ENCODE measurements around the gene CHRM2.

Gene CHRM2

DNA sequence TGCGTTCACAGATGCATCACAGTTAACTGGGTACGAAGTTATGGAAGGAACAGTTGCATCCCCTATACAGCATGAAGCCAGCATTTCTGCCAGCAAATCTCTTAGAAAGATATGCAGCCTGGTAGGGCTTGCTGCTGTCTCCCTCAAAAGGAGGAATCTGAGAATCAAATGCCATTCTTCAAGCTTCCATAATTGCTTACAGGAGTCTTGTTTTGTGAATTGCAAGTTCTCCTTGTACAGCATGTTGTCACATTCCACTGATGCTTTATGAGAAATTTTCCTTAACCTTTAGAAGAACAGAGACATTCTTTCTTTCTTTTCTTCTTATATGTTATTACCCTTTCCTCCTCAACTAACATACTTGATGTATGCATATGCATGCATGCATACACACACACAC, 134.6 kb downstream of the CHRM2 start:
- no peak for DNase-seq (ENCODE audit: low spot score in 2 of 2)
- in situ Hi-C loops (cut with MboI; ENCODE audit: low sequenced_read_pairs): no loop called here

DNA sequence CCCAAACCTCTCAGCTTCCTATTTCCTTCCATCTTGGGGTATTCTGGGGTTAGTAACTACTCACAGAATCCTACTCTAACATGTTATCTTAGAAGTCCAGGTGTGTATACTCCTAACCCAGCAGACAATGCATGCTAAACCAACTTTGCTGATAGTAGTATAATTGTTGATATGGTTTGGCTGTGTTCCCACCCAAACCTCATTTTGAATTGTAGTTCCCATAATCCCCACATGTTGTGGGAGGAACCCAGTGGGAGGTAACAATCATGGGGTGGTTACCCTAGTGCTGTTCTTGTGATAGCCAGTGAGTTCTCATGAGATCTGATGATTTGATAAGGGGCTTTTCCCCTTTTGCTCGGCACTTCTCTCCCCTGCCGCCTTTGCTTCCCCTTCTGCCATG, 135.1 kb downstream of the CHRM2 start:
- H3K4me3 ChIP-seq: no peak overlapping the region
- H3K27me3 ChIP-seq (ENCODE audit: low read depth): no peaks in the 10 kb centered on the region
- H3K36me3 ChIP-seq (replicated peaks): no peaks in the 10 kb centered on the region
- H3K4me1 ChIP-seq: no peaks in the 10 kb centered on the region; the same call in 1 of the 2 replicates
- no peak for DNase-seq (ENCODE audit: low spot score in 2 of 2)
- no peaks in the 10 kb centered on the region for H3K9me3 ChIP-seq
- in situ Hi-C loops (cut with MboI; ENCODE audit: low sequenced_read_pairs): no loop called here

More for the DNA sequence above, 134.6 kb downstream of the CHRM2 start:
- Histone ChIP-seq H3K27me3 (ENCODE audit: low read depth) (no peaks in the 10 kb centered on the region), H3K4me1 (no peaks in the 10 kb centered on the region; the same call in 1 of the 2 replicates), H3K9me3 (no peaks in the 10 kb centered on the region), H3K4me3 (no peak overlapping the region), H3K36me3 (replicated peaks) (no peaks in the 10 kb centered on the region)

DNA sequence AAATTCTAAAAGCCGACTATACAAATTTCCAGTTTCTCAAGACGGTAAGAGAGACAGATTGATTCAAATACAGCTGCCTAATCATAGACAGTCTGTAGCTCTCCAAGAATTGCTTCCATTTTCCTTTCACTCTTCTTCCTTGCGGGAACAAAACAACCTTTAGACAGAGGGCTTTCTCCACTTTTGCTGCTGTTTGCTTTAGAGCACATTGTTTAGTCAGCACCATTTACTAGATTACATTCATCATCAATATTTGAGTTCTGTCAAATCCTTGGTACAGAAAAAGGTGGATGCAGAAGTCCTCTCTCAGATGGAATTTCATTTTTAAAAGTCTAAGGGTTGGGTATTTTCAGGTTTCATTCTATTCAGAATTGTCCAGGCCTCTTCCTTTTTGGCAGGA, 137.4 kb downstream of the CHRM2 start:
- H3K27me3 ChIP-seq (ENCODE audit: low read depth): no peaks in the 10 kb centered on the region
- H3K36me3 ChIP-seq (replicated peaks): no peaks in the 10 kb centered on the region
- in situ Hi-C loops (cut with MboI; ENCODE audit: low sequenced_read_pairs): no loop called here
- no peak for DNase-seq (ENCODE audit: low spot score in 2 of 2)
- H3K4me3 ChIP-seq: no peak overlapping the region
- H3K4me1 ChIP-seq: no peaks in the 10 kb centered on the region; the same call in 1 of the 2 replicates
- H3K9me3 ChIP-seq: no peaks in the 10 kb centered on the region

DNA sequence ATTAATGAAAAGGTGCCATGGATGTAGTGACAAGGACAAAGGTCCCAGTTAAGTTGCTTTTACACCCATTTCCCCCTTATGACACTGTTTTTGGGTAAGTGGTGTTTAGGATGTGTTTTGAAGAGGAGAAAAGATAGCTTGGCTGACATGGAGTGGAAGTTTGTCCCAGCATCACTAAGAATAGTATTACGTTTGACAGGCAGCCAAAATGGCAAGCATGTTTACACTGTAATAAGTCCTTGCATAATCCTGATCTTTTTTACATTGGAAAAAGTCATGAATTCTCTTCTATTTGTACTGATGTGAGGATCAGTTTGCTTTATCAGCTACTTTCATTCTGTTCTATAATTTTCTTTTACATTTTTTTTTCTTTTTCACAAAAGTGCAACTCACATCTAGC, 137.8 kb downstream of the CHRM2 start:
- H3K4me1 ChIP-seq: no peaks in the 10 kb centered on the region
- no peak for DNase-seq (ENCODE audit: low spot score in 2 of 2)
- H3K36me3 ChIP-seq (replicated peaks): no peaks in the 10 kb centered on the region
- no peaks in the 10 kb centered on the region for H3K27me3 ChIP-seq (ENCODE audit: low read depth)
- in situ Hi-C loops (cut with MboI; ENCODE audit: low sequenced_read_pairs): no loop called here
- no peaks in the 10 kb centered on the region for H3K9me3 ChIP-seq
- H3K4me3 ChIP-seq: no peak overlapping the region

DNA sequence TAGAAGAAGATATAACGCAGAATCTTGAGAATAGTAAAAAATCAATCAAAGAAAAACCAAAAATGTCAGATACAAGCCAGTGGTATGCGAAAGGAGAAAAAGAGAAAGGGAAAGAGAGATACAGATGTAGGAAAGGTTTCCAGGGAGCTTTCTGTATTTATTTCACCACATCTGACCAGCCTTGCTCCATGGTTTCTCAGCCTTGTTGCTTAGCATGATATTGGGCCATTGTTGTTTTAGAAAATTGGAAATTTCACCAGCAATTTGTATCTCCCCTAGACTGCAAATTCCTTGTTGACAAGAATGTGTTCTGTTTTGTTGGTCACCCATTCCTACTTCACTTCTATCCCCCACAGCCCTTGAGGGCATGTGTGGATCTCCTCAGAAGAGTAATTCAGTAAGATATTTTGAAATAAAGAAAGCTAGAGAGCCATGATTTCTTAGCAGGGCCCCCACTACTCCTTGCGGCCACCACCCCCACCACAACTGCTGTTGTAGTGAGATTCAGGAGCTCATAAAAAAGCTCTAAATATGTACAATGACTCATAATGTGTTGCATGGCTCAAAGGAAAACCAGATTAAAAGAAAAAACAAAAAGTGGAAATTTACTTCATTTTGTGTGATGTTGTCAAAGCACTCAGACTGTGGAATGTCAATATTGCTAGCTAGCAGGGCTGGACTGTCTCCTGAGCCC, 138.7 kb downstream of the CHRM2 start:
- Histone ChIP-seq H3K4me3 (no peak overlapping the region), H3K9me3 (no peaks in the 10 kb centered on the region), H3K4me1 (no peaks in the 10 kb centered on the region), H3K27me3 (ENCODE audit: low read depth) (no peaks in the 10 kb centered on the region), H3K36me3 (replicated peaks) (no peaks in the 10 kb centered on the region)
- in situ Hi-C loops (cut with MboI; ENCODE audit: low sequenced_read_pairs): no loop called here
- DNase-seq (ENCODE audit: low spot score in 2 of 2): no peak

DNA sequence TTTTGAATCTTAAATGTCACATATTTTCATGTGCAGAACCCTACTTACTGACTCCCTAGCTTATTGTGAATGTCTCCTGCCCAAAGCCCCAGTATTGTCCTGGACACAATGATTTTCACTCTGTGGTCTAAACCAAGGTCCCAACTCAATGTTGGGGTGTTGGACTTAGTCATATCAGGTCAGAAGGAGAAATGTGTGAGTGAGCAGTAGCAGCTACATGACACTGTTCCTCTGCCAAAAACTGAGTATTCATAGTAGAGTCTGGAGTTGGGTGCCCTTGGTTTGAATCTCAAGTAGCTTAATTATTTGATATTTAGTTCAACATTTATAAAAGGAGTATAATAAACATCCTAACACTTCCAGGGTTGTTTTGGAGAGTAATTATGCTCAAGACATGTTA, 141.0 kb downstream of the CHRM2 start:
- in situ Hi-C loops (cut with MboI; ENCODE audit: low sequenced_read_pairs): no loop called here
- Histone ChIP-seq H3K9me3 (no peaks in the 10 kb centered on the region), H3K4me3 (no peak overlapping the region), H3K36me3 (replicated peaks) (no peaks in the 10 kb centered on the region), H3K27me3 (ENCODE audit: low read depth) (no peaks in the 10 kb centered on the region), H3K4me1 (no peaks in the 10 kb centered on the region)
- no peak for DNase-seq (ENCODE audit: low spot score in 2 of 2)

DNA sequence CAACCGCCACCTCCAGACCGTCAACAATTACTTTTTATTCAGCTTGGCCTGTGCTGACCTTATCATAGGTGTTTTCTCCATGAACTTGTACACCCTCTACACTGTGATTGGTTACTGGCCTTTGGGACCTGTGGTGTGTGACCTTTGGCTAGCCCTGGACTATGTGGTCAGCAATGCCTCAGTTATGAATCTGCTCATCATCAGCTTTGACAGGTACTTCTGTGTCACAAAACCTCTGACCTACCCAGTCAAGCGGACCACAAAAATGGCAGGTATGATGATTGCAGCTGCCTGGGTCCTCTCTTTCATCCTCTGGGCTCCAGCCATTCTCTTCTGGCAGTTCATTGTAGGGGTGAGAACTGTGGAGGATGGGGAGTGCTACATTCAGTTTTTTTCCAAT, 146.6 kb downstream of the CHRM2 start:
- Histone ChIP-seq H3K4me3 (no peak overlapping the region), H3K36me3 (replicated peaks) (no peaks in the 10 kb centered on the region), H3K27me3 (ENCODE audit: low read depth) (no peaks in the 10 kb centered on the region), H3K9me3 (no peaks in the 10 kb centered on the region), H3K4me1 (no peaks in the 10 kb centered on the region)
- no peak for DNase-seq (ENCODE audit: low spot score in 2 of 2)
- in situ Hi-C loops (cut with MboI; ENCODE audit: low sequenced_read_pairs): no loop called here

DNA sequence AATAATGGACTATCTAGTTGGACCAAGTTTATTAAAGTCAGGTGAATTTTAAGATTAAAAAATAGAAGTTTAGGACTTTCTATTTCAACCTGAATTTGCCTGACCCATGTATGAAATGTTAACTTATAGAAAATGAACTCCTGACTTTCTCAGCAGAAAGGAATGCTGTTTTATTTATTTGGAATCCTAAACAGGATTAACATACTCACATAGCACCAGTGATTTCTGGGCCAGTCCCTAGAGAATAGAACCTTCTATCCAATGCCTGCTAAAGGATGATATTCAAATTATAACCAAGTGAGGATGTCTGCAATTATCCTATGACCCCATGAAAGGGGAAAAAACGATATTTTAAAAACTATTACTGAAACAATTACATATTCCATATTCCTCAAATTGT, 148.8 kb downstream of the CHRM2 start:
- Histone ChIP-seq H3K36me3 (replicated peaks) (no peaks in the 10 kb centered on the region), H3K4me1 (no peaks in the 10 kb centered on the region), H3K27me3 (ENCODE audit: low read depth) (no peaks in the 10 kb centered on the region), H3K4me3 (no peak overlapping the region), H3K9me3 (no peaks in the 10 kb centered on the region)
- in situ Hi-C loops (cut with MboI; ENCODE audit: low sequenced_read_pairs): no loop called here
- DNase-seq (ENCODE audit: low spot score in 2 of 2): no peak

DNA sequence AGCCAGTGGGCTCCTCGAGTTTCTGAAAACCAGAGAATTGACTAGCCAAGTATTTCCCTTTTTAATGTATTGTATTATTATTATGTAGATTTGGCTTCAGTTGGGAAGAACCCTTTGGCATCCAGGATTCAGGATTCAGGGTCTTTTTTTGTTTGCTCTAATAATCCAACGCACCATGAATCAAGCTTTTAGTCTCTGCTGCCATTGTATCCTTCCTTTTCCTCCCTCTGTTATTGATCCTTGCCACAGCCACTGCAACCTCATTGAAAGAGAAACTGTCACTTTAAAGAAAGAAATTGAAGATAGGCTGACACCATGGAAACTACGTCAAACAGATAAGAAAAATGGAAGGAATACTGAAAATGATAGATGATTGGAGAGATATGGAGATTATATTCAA, 150.0 kb downstream of the CHRM2 start:
- no peaks in the 10 kb centered on the region for H3K27me3 ChIP-seq (ENCODE audit: low read depth)
- H3K9me3 ChIP-seq: no peaks in the 10 kb centered on the region
- no peaks in the 10 kb centered on the region for H3K4me1 ChIP-seq
- in situ Hi-C loops (cut with MboI; ENCODE audit: low sequenced_read_pairs): no loop called here
- no peaks in the 10 kb centered on the region for H3K36me3 ChIP-seq (replicated peaks)
- no peak overlapping the region for H3K4me3 ChIP-seq
- no peak for DNase-seq (ENCODE audit: low spot score in 2 of 2)

DNA sequence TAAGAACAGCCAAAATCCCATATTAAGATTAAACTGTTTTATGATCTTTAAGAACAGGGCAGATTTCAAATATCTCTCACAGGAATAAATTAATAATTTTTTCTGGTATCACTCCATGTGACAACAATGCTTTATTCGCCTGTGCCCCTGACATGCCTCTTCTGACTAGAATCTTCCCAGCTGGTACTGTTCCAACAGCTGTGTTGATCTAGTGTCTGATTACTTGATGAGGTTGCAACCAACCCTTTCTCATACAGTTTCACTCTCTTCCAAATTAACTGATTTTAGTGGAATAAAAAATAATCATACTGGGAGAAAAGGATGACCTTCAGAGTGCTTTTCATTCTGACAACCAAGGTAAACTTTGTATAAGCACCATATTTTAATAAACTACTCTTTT, 151.9 kb downstream of the CHRM2 start:
- DNase-seq (ENCODE audit: low spot score in 2 of 2): no peak
- Histone ChIP-seq H3K9me3 (no peaks in the 10 kb centered on the region), H3K4me3 (no peak overlapping the region), H3K4me1 (no peaks in the 10 kb centered on the region), H3K36me3 (replicated peaks) (no peaks in the 10 kb centered on the region), H3K27me3 (ENCODE audit: low read depth) (no peaks in the 10 kb centered on the region)
- in situ Hi-C loops (cut with MboI; ENCODE audit: low sequenced_read_pairs): no loop called here

DNA sequence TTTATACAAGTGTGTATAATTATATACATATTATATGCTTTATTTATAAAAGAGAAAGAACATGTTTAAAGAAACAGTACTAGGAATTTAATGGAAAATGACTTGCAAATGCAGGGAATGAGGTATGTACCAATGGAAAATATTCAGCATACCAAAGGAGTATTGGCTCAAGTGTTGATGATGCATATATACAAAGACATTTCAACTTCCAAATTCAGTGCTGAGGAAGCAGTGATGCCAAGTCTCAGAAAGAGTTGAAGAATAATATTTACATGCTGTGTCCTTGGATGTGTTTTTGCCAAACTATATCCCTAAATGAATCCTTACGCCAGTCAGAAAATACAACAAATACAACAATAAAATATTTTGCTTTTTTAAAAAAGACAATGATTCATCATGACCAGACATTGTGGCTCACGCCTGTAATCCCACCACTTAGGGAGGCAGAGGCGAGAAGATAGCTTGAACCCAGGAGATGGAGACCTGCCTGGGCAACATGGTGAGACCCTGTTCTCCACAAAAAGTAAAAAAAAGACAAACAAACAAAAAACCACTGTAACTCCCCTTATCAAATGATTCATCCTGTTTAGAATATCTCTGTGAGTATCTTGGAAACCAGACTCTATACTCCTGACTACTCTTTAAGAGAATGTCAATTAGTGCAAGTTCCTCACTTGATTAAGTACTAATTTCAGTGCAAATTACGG, 157.2 kb downstream of the CHRM2 start:
- Histone ChIP-seq H3K4me1 (no peaks in the 10 kb centered on the region), H3K9me3 (no peaks in the 10 kb centered on the region), H3K27me3 (ENCODE audit: low read depth) (no peaks in the 10 kb centered on the region), H3K4me3 (no peak overlapping the region), H3K36me3 (replicated peaks) (no peaks in the 10 kb centered on the region)
- no peak for DNase-seq (ENCODE audit: low spot score in 2 of 2)
- in situ Hi-C loops (cut with MboI; ENCODE audit: low sequenced_read_pairs): no loop called here

DNA sequence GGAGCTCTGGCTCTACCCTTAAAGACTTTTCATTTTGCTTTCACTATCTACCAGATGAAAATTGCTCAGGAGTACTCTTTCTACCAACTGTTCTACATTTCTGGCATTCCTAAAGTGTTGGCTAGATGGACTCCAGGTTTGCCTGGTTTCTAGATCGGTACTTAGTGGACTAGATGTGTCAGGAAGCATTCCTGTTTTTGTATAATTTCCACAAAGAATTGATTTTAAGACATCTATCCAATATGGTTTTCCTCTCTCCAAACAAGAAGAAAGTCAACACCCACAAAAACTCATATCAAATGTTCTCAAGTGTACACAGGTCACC, 157.7 kb downstream of the CHRM2 start:
- no peaks in the 10 kb centered on the region for H3K4me1 ChIP-seq
- no peaks in the 10 kb centered on the region for H3K36me3 ChIP-seq (replicated peaks)
- H3K9me3 ChIP-seq: no peaks in the 10 kb centered on the region
- in situ Hi-C loops (cut with MboI; ENCODE audit: low sequenced_read_pairs): no loop called here
- no peak overlapping the region for H3K4me3 ChIP-seq
- no peaks in the 10 kb centered on the region for H3K27me3 ChIP-seq (ENCODE audit: low read depth)
- no peak for DNase-seq (ENCODE audit: low spot score in 2 of 2)

DNA sequence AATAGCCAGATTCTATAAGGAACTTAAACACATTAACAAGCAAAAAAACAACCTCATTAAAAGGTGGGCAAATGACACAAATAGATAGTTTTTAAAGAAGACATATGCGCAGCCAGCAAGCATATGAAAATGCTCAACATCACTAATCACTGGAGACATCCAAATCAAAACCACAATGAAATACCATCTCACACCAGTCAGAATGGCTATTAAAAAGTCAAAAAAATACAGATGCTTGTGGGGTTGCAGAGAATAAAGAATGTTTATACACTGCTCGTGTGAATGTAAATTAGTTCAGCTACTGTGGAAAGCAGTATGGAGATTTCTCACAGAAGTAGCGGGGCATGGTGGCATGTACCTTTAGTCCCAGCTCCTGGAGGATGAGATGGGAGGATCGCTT, 164.0 kb downstream of the CHRM2 start:
- in situ Hi-C loops (cut with MboI; ENCODE audit: low sequenced_read_pairs): no loop called here

DNA sequence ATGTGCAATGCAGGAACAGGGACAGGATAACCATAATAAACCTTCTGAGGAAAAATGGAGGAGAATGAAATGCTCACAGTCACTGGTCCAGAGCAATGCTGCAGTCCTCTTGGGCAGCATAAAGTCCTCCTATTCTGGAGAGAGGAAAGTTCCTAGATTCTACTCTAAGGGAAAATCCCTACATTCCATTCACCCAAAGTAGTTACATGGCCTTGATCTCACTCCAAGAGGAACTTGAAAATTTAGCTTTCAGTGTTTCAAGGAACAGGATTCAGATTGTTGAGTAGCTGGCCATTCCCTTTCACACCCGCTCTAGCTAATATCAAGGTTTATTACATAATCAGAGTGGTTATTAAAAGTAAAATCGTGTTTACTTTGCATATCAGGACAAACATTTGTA, 168.3 kb downstream of the CHRM2 start:
- no peaks in the 10 kb centered on the region for H3K36me3 ChIP-seq (replicated peaks)
- H3K9me3 ChIP-seq: no peaks in the 10 kb centered on the region
- H3K27me3 ChIP-seq (ENCODE audit: low read depth): no peaks in the 10 kb centered on the region
- in situ Hi-C loops (cut with MboI; ENCODE audit: low sequenced_read_pairs): no loop called here
- H3K4me1 ChIP-seq: no peaks in the 10 kb centered on the region
- no peak overlapping the region for H3K4me3 ChIP-seq
- no peak for DNase-seq (ENCODE audit: low spot score in 2 of 2)

More for the DNA sequence above, 164.0 kb downstream of the CHRM2 start:
- Histone ChIP-seq H3K27me3 (ENCODE audit: low read depth) (no peaks in the 10 kb centered on the region), H3K4me1 (no peaks in the 10 kb centered on the region), H3K4me3 (no peak overlapping the region), H3K36me3 (replicated peaks) (no peaks in the 10 kb centered on the region), H3K9me3 (no peaks in the 10 kb centered on the region)
- DNase-seq (ENCODE audit: low spot score in 2 of 2): no peak

DNA sequence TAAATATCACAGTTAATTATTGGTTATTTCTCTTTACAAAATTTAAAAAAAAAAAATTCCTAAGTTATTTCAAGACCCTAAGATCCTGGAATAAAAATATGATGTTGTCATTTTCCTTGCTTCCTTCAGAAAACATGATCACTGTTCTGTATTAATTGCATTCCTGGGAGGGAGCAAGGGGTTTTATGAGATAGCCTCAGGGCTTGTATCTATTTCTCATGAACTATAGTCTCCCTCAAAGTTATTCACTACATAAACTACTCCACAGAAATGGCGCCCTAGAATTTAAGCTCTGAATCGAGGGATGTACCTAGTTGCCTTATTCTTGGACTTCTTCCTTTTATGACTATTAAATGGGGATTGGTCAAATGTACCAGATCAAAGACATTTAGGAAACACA, 170.3 kb downstream of the CHRM2 start:
- Histone ChIP-seq H3K27me3 (ENCODE audit: low read depth) (no peaks in the 10 kb centered on the region), H3K36me3 (replicated peaks) (no peaks in the 10 kb centered on the region), H3K4me3 (no peak overlapping the region), H3K9me3 (no peaks in the 10 kb centered on the region), H3K4me1 (no peaks in the 10 kb centered on the region)
- DNase-seq (ENCODE audit: low spot score in 2 of 2): no peak
- in situ Hi-C loops (cut with MboI; ENCODE audit: low sequenced_read_pairs): no loop called here

Data from HAP-1 (cell line).